Ureter (tissue), 1 donor: ENCODE data around the gene SIGLEC15. TPM values are rescaled to one million over a fixed set of nuclear protein-coding genes. Genes with fewer than 3 reads are reported as not detected.
A peak's percentile ranks its signal among the peaks of the same experiment; 100 is the strongest.
"Not testable (repeated sequence)": the region's sequence is repeated elsewhere in the genome, so short reads cannot be mapped to it uniquely, and the experiment has no call there.

Source experiments
- DNase-seq: peaks from one replicate; pipeline ENCODE4 v3.0.0-alpha.2; 2020; ENCODE audit warnings: low spot score
- total RNA-seq: library from RNA; stranded (reverse); gene quantifications from one replicate; pipeline ENCODE4 v1.2.4, GENCODE V29; 2023
- donor health status: DM: yes; HTN: yes; CAD: no.

The SIGLEC15 gene
- total RNA-seq, 1 donor from 2014 or later = 8.4 TPM

DNA sequence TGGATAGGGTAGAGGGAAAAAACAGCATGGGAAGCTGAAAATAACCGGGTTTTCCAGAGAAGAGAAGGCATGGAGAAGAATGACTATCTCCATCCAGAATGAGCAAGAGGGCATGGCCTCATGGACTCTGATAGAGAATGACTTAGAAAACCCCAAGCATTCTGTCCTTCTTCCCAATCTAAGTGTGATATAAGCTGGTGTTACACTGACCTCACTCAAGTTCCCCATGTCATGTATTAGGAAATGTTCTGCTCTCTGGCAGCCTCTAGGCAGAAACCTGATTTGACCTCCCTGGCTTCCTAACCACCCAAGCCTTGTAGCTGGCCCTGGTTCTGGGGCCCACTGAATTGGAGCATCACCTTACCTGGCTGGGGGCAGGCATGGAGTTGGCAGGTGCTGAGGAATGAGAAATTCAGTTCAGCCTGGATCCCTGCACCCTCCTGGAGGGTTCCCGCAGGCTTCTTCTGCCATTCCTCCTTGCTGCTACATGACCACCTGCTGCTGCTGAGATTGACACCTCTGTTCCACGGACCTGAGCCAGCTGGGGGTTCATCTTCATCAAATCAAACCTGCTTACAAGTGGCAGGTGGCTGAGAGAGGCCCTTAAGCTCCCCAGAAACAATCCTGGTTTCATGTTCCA is 5.2 kb upstream of the SIGLEC15 start:
- DNase-seq = no peak

DNA sequence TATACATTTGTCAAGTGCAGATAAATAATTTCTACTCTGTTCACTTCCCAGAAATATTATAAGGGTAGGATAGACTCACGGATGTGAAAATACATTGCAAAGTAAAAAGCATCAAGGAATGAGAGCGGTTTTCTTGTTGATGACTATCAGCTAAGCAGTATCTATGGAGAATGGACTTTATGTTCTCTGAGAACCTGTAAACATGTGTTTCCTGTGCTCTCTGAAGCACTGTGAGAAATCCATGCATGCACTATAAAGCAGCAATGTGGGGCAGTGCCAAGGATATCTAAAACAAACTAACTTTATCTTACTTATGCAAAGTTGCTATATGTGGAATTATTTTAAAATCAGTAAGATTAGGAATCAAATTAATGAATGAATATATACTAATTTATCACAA is 4.4 kb upstream of the SIGLEC15 start:
- DNase-seq = no peak

DNA sequence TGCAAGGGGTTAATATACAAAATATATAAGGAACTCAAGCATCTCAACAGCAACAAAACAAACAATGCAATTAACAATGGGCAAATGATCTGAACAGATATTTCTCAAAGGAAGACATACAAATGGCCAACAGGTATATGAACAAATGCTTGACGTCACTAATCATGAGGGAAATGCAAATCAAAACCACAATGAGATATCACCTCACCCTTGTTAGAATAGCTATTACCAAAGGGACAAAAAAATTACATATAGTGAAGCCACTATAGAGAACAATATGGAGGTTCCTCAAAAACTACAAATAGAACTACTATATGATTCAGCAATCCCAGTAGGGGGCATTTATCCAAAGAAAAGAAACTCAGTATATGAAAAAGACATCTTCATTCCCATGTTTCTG is 3.8 kb upstream of the SIGLEC15 start:
- no peak for DNase-seq

DNA sequence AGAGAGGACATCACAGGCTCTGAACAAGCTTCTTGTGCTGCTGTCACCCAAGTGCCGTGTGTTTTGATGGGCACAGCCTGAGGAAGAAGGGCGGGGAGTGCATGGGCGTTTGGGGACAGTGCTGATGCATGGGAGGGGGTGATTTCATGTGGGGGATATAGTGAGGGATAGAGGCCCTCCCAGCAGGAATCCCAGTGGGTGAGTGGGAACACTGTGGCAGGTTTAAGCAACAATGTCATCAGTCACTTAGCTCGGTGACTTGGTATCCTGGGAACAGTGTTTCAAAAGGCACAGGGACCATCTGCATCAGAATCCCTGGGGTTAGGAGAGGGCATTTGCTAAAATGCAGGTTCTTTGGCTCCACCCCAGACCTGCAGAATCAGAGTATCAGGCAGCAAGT is 609 bp downstream of the SIGLEC15 start:
- DNase-seq = no peak

DNA sequence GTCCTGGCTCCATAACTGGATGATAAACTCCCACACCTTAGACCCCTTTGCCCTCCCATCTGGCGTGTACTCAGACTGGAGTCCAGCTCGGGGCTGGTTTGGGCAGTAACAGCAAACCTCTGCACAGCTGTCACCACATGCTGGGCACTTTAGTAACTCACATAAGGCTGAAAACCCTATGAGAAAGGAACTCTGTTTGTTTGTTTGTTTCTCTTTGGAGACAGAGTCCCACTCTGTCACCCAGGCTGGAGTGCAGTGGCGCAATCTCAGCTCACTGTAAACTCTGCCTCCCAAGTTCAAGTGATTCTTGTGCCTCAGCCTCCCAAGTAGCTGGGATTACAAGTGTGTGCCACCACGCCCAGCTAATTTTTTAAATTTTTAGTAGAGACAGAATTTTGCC is 1.2 kb downstream of the SIGLEC15 start:
- not testable (repeated sequence) for DNase-seq

DNA sequence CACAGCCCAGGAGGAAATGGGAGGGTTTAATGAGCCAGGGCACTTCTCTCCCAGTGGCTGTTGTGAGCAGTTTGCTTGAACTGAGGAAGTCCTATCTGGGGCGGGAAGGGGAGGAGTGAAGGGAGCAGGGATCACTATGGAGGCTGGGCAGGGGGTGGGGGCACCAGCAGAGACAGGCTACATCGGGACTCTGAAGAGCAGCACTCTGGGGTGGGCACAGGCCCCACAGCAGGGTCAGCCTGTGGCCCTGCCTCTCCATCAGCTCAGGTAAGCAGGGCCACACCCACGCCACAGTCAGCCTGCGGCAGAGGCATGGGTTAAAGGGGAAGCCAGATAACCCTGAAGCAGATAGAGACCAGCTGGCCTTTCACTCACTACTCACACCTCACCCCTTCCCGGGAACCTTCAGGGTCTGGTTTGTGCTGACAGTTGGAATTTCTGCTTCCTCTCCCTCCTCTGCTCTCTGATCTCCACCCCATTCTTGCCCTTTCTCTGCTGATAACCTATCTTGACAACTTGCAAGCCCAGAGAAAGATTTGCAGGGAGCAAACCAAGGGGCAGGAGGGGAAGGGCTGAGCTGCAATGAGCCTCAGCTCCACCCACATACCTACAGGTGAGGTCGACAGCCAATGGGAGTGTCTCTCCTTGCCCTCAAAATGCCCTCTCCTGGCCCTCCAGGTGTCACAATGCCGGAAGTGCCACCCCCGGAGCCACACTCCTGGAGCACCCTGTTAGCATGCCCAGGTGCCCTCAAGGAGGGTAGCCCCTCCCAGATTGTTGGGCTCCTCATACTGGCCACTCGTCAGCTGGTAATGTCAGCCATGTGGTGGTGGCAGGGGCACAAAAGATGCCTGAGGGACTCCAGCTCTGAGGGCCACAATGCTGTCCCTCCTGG is 3.7 kb downstream of the SIGLEC15 start:
- peak; percentile 86 for DNase-seq

DNA sequence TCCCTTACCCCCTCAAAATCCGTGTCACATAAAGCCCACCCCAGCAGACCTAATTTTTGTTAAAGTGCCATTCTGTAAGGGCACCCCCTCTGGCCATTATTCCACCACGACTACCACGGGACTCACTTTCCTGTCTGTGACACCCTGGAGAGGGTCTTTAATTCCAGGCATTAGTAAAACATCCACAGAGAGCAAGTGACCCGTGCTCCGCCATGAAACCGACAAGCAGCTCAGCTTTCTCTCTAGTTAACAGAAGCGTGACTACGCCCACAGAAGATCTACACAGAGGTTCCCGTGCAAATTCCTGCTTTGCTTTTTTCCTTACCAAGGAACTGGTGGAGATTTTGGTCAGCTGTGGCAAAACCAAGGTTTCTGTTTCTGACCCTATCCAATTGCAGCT is 4.4 kb downstream of the SIGLEC15 start:
- DNase-seq = no peak

DNA sequence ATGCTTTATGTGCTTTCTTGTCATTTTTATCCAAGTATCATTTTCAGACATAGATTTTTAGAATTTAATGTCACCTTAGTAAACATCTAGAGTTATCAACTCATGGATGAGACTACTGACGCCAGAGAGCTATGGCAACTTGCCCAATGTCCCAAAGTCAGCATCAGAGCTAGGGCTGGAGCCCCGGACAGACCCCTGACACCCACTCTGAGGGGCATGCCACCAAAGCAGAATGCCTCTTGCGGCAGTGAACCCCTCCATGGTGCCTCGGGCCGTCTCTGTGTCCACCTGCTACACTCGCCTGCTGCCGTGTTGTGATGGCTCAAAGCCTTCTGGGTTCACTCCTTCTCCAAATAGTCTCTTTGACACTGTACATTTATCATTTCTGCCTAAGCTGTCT is 5.4 kb downstream of the SIGLEC15 start:
- no peak for DNase-seq

DNA sequence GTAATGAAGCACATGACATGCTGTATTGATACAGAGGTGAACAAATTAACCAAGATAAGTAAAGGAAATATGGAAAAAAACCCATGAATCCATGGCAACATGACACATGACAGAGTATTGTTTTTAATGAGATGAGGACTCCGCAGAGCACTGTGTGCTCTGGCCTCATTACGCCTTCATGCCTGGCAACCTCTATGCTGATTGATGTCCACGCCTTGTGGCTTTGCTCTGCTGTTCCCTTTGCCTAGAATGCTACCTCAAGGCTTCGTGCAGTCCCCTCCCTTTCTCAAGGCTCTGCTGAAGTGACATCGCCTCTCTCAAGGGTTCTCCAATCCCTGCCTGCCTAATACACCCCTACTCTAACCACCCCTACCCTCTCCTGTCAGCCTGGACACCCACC is 8.4 kb downstream of the SIGLEC15 start:
- DNase-seq = no peak

DNA sequence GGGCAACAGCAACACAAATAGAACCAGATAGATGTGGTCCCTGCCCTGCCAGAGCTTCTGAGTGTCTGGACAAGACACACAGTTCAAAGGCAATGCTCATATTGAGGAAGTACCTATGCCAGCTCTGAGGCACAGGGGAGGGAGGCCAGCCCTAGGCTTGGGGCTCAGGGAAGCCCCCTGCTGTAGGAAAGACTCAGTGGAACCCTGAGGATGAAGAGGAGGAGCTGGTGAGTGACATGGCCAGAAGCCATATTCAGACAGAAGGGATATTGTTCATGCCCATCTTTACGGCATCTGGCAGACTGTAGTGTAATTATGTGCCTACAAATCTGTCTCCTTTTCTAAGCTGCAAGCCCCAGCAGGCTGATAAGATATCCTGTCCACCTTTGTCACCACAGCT is 8.8 kb downstream of the SIGLEC15 start:
- DNase-seq = no peak

DNA sequence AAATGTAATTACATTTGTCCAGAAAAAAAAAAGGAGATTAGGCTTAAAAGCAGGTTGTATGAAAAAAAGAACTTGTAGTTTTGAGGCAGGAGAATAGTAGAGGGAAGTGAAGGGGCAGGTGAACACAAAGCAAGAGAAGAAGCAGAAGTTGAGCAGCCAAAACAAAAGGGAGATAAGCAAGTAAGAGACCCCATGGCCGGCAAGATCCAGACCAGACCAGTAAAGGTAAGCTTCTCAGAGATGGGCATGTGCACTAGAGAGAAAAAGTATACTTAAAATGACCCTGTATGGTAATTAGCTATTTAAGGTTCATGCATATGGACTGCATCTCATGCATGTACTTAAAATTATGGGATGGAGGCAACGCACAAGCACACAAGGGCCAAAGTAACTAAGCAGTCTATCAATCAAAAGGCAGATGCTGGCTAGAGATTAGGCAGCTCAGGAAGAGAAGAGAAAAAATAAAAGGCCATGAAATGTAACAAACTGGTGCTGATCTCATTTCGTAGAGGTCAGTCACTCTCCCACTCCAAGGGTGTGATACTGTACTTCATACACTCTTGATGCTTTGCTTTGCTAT is 9.7 kb downstream of the SIGLEC15 start:
- DNase-seq = no peak

DNA sequence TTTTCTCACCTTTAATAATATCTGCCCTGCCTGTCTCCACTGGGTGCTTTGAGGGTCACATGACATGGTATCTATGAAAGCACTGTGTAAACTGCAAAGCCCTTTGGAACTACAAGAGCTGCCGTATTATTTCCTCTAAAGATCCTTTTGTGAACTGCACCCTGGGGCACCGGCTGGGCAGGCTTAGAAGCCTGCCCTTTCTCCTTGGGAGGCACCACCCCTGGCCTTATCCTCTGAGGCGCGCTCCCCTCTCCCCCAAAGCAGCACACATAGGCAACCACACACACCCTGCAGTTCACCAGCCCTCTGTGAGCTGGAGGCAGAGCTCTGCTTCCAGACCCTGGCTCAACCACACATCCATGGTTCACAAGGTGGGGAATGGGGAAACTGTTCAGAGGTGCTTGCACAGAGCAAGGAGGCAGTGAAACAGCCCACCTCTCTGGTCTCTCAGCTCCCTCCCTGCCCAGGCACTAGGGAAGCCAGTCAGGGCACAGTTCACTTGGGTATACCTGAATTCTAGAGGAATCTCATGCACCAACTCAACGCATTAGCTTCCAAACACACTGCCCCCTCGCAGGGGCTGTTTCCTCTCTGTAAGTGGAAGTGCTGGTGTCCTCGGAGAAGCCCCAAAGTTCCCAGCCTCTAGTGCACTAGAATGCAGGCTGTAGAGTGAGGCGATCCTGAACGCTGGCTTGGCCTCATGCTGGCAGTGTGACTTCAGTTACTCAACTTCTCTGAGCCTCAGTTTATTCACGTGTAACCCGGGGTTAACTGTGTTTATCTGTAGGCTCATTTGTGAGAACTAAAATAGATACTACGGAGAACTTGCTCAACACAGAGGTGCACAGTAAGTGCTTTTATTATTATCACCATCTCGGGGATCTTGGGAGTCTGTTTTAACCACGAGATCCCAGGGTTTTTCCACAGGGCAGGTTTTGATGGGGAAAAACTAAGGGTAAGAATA is 11.0 kb downstream of the SIGLEC15 start:
- no peak for DNase-seq

DNA sequence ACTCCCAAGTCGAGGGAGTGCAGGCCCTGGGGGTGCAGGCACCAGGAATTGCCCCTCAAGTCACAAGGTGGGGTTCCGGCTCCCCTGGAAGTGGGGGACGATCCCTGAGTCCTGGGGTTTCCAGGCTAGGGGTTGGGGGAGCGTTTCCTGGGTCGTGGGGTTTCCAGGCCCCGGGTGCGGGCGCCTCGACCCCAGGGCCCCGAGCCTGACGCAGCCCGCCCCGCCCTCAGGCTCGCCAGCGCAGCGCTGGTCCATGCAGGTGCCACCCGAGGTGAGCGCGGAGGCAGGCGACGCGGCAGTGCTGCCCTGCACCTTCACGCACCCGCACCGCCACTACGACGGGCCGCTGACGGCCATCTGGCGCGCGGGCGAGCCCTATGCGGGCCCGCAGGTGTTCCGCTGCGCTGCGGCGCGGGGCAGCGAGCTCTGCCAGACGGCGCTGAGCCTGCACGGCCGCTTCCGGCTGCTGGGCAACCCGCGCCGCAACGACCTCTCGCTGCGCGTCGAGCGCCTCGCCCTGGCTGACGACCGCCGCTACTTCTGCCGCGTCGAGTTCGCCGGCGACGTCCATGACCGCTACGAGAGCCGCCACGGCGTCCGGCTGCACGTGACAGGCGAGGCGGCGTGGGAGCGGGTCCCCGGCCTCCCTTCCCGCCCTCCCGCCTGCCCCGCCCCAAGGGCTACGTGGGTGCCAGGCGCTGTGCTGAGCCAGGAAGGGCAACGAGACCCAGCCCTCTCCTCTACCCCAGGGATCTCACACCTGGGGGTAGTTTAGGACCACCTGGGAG is 12.0 kb downstream of the SIGLEC15 start:
- no peak for DNase-seq

DNA sequence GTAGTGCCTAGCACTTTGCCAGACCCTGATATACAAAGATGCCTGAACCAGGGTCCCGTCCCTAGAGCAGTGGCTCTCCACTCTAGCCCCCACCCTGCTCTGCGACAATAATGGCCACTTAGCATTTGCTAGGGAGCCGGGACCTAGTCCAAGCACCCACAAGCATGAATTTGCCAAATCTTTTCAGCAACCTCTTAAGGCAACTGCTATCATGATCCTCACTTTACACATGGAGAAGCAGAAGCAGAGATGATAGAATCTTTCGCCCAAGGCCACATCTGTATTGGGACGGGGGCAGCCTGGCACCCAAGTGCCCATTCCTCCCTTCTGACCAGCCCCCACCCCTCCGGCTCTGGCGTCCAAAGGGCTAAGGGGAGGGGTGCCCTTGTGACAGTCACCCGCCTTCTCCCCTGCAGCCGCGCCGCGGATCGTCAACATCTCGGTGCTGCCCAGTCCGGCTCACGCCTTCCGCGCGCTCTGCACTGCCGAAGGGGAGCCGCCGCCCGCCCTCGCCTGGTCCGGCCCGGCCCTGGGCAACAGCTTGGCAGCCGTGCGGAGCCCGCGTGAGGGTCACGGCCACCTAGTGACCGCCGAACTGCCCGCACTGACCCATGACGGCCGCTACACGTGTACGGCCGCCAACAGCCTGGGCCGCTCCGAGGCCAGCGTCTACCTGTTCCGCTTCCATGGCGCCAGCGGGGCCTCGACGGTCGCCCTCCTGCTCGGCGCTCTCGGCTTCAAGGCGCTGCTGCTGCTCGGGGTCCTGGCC is 13.0 kb downstream of the SIGLEC15 start:
- no peak for DNase-seq

DNA sequence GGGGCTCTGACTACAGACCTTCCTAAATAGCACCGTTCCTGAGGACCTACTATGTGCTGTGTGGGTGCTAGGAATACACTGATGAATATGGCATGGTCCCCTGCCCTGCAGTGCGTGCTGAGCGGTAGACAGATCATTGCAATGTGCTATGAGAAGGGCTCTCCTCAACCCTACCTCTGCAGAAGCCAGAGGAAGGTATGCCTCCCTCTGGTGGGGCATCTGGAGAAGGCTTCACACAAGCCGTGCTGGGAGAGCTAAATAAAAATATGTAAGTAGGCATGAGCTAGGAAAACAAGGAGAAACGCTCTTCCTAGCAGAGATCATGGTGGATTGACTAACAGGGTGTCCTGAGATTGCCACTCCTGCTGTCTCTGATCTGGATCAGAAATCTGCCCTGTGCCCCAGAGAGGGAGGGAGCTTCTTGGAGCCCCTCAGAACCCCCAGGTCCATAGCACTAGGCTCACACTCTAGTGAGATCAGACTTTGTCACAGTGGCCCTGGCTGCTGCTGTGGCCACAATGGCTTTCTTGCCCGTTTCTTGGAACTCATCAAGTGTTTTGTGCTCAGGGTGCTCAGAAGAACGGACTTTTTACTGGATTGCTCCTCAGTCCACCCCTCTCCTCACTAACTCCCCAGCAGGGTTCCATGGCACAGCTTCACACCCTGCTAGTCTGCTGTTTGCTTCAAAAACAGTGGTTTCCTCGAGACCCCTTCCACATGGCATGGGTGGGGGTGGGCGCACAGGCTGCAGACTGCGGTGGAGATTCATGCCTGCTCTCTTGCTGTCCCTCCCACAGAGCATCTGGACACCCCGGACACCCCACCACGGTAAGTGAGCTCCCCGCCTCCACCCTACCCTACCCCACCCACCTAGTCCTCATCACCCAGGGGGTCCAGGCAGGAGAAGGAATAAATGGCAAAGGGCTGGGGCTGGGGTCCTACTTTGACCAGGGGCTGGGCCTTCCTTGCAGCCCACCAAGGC is 14.2 kb downstream of the SIGLEC15 start:
- no peak for DNase-seq

DNA sequence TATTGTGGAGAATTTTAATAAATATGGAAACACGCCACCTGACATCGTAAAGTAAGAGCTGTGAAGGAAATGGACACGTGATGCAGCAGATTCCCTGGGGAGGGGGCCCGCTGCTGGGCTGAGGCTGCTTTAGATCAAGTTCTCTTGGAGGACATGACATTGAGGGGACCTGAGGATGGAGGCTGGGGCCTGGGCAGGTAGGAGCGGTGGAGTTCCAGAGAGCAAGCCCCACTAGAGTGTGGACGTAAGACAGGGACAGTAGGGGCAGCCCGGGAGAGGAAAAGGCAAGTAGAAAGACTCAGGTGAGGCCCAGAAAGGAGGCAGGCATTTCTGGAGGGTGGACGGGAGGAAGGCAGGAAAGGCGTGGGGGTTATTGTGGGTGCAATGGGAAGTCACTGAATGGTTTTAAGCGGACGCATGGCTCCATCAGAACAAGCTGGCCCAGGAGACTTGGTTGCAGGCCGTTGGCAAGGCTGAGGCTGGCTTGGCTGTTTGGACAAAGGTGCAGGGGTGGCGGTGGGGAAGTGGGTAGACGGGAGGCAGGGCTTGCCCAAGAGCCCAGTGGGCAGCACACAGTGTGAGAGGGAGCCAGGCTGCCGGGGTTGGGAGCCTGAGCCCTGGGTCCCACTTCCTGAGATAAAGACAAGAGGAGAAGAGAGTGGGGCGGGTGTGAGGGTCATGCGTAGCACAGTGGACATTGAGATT is 15.7 kb downstream of the SIGLEC15 start:
- DNase-seq = no peak

DNA sequence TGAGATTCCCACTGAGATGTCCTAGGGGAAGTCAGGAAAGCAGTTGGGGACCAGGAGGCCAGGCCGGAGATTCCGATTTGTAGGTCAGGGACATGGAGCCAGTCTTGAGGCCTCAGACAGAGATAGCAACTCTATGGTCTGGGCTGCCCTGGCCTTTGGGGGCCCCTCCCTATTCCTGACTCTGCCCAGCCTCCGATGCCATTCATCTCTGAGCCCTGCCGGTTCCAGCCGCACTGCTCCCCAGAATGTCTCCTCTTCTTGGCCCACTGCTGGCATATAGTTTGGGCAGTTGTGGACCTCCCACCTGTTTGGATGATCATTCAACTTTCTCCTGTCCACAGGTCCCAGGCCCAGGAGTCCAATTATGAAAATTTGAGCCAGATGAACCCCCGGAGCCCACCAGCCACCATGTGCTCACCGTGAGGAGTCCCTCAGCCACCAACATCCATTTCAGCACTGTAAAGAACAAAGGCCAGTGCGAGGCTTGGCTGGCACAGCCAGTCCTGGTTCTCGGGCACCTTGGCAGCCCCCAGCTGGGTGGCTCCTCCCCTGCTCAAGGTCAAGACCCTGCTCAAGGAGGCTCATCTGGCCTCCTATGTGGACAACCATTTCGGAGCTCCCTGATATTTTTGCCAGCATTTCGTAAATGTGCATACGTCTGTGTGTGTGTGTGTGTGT is 16.4 kb downstream of the SIGLEC15 start:
- no peak for DNase-seq

DNA sequence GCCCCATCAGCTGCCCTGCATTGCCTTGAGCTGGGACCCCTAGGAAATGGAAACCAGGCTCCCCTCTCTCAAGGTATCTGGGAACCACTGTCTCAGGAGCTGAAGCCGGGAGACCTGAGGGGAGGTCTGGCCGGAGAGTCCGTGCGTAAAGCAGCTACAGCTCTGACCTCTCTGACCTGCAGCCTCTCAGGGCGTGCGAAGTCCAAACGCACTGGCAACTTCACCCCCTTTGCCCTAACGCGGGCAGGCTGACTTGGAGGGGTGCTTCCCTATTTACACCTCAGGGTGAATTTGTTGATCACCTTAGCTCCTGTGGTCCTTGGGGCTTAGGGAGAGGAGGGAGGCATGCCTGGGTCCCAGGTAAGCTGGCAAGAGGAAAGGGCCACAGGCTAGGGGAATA is 17.5 kb downstream of the SIGLEC15 start:
- DNase-seq = no peak
